Measurements from ENCODE around the gene SV2C. TPM values are rescaled to one million over a fixed set of nuclear protein-coding genes. Genes with fewer than 3 reads are reported as not detected.

The SV2C gene
- total and polyA plus RNA-seq, 4 donors: under 0.01 to 0.04 (median 0.03) TPM; not detected in 1

DNA sequence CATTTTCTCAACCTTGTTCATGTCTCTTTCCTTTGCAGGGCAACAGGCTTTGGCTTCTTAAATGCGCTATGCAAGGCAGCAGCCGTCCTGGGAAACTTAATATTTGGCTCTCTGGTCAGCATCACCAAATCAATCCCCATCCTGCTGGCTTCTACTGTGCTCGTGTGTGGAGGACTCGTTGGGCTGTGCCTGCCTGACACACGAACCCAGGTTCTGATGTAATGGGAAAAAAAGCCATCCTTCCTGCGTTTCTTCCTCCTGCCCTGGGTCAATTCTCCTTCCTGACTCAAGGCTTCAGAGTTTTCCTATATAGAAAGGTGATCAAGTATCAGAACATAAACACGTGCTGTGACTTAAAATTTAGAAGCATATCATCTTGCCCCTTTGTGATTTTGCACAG, 242.1 kb downstream of the SV2C start:
- Histone ChIP-seq H3K4me3 (ENCODE audit: low read depth in 1 of 3, low read length in 3 of 3) (no peak overlapping the region), H3K9me3 (ENCODE audit: control insufficient read depth in 4 of 4, low read length in 3 of 4) (no peaks in the 10 kb centered on the region), H3K27ac (ENCODE audit: low read depth in 1 of 2, low read length in 2 of 2) (no peak overlapping the region), H3K27me3 (ENCODE audit: control insufficient read depth in 4 of 4, insufficient read depth in 4 of 4, low read length in 3 of 4) (no peaks in the 10 kb centered on the region), H3K9ac (ENCODE audit: low read depth in 1 of 2, low read length in 2 of 2) (no peak overlapping the region), H3K36me3 (ENCODE audit: control insufficient read depth in 4 of 4, insufficient read depth in 3 of 4, low read depth in 1 of 4, low read length in 3 of 4) (no peaks in the 10 kb centered on the region), H3K4me1 (ENCODE audit: control insufficient read depth in 4 of 4, insufficient read depth in 4 of 4, low read length in 3 of 4) (no peaks in the 10 kb centered on the region)
- WGBS: 62% methylated on average over 7 of the region's 7 CpGs
- TF ChIP-seq, protein P1, sequence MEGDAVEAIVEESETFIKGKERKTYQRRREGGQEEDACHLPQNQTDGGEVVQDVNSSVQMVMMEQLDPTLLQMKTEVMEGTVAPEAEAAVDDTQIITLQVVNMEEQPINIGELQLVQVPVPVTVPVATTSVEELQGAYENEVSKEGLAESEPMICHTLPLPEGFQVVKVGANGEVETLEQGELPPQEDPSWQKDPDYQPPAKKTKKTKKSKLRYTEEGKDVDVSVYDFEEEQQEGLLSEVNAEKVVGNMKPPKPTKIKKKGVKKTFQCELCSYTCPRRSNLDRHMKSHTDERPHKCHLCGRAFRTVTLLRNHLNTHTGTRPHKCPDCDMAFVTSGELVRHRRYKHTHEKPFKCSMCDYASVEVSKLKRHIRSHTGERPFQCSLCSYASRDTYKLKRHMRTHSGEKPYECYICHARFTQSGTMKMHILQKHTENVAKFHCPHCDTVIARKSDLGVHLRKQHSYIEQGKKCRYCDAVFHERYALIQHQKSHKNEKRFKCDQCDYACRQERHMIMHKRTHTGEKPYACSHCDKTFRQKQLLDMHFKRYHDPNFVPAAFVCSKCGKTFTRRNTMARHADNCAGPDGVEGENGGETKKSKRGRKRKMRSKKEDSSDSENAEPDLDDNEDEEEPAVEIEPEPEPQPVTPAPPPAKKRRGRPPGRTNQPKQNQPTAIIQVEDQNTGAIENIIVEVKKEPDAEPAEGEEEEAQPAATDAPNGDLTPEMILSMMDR (IDR thresholded peaks at IDR 0.05; ENCODE audit: low read depth, low read length, missing input control): no peak
- TF ChIP-seq, protein P2, sequence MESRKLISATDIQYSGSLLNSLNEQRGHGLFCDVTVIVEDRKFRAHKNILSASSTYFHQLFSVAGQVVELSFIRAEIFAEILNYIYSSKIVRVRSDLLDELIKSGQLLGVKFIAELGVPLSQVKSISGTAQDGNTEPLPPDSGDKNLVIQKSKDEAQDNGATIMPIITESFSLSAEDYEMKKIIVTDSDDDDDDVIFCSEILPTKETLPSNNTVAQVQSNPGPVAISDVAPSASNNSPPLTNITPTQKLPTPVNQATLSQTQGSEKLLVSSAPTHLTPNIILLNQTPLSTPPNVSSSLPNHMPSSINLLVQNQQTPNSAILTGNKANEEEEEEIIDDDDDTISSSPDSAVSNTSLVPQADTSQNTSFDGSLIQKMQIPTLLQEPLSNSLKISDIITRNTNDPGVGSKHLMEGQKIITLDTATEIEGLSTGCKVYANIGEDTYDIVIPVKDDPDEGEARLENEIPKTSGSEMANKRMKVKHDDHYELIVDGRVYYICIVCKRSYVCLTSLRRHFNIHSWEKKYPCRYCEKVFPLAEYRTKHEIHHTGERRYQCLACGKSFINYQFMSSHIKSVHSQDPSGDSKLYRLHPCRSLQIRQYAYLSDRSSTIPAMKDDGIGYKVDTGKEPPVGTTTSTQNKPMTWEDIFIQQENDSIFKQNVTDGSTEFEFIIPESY (IDR thresholded peaks at IDR 0.05): no peak
- TF ChIP-seq HNF4G (IDR thresholded peaks at IDR 0.05) (no peak), HNF4A (conservative IDR thresholded peaks at IDR 0.05) (no peak), YY1 (IDR thresholded peaks at IDR 0.05) (no peak), RXRA (IDR thresholded peaks at IDR 0.05) (no peak), JUND (IDR thresholded peaks at IDR 0.05) (no peak), FOXA1 (IDR thresholded peaks at IDR 0.05) (no peak), NR2F2 (IDR thresholded peaks at IDR 0.05) (no peak)
- TF ChIP-seq, protein P3, sequence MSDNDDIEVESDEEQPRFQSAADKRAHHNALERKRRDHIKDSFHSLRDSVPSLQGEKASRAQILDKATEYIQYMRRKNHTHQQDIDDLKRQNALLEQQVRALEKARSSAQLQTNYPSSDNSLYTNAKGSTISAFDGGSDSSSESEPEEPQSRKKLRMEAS (IDR thresholded peaks at IDR 0.05): no peak
- TF ChIP-seq, protein P4, sequence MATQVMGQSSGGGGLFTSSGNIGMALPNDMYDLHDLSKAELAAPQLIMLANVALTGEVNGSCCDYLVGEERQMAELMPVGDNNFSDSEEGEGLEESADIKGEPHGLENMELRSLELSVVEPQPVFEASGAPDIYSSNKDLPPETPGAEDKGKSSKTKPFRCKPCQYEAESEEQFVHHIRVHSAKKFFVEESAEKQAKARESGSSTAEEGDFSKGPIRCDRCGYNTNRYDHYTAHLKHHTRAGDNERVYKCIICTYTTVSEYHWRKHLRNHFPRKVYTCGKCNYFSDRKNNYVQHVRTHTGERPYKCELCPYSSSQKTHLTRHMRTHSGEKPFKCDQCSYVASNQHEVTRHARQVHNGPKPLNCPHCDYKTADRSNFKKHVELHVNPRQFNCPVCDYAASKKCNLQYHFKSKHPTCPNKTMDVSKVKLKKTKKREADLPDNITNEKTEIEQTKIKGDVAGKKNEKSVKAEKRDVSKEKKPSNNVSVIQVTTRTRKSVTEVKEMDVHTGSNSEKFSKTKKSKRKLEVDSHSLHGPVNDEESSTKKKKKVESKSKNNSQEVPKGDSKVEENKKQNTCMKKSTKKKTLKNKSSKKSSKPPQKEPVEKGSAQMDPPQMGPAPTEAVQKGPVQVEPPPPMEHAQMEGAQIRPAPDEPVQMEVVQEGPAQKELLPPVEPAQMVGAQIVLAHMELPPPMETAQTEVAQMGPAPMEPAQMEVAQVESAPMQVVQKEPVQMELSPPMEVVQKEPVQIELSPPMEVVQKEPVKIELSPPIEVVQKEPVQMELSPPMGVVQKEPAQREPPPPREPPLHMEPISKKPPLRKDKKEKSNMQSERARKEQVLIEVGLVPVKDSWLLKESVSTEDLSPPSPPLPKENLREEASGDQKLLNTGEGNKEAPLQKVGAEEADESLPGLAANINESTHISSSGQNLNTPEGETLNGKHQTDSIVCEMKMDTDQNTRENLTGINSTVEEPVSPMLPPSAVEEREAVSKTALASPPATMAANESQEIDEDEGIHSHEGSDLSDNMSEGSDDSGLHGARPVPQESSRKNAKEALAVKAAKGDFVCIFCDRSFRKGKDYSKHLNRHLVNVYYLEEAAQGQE (IDR thresholded peaks at IDR 0.05): no peak
- no peak for DNase-seq (ENCODE audit: low spot score)

DNA sequence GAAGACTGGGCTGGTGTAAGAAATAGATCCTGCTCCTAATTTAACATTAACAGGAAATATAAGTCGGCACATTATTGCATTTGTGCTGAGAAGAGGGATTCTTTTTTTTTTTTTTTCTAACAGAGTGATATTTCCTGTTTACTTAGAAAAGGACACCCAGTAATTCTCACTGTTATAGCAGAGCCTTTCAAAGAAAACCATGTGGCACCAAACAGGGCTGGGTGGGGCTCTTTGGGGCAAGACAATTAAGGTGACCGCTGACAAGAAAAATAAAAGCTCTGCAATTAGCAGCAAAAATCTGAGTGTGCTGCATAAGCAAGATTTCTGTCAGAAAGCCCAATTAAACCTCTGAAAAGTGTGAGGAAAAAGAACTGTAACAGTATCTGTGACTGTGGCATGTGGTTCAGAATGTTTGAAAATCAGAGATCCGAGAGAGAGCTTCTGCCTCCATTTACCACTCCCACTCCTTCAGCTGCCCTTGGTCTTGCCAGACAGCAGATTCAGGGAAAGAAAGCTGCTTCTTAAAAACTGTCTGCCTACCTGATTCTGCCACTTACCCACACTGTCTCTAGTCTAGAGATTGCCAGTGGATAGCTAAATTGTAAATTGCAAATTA, 242.8 kb downstream of the SV2C start:
- H3K36me3 ChIP-seq (ENCODE audit: control insufficient read depth in 4 of 4, insufficient read depth in 3 of 4, low read depth in 1 of 4, low read length in 3 of 4): no peaks in the 10 kb centered on the region
- H3K4me3 ChIP-seq (ENCODE audit: low read depth in 1 of 3, low read length in 3 of 3): no peak overlapping the region
- WGBS: 51% methylated on average over 3 of the region's 3 CpGs
- H3K27ac ChIP-seq (ENCODE audit: low read depth in 1 of 2, low read length in 2 of 2): no peak overlapping the region
- no peaks in the 10 kb centered on the region for H3K4me1 ChIP-seq (ENCODE audit: control insufficient read depth in 4 of 4, insufficient read depth in 4 of 4, low read length in 3 of 4)
- TF ChIP-seq, protein P4 (IDR thresholded peaks at IDR 0.05): no peak
- TF ChIP-seq FOXA1 (IDR thresholded peaks at IDR 0.05): no peak
- H3K9me3 ChIP-seq (ENCODE audit: control insufficient read depth in 4 of 4, low read length in 3 of 4): no peaks in the 10 kb centered on the region
- no peak for DNase-seq (ENCODE audit: low spot score)
- H3K27me3 ChIP-seq (ENCODE audit: control insufficient read depth in 4 of 4, insufficient read depth in 4 of 4, low read length in 3 of 4): no peaks in the 10 kb centered on the region
- no peak overlapping the region for H3K9ac ChIP-seq (ENCODE audit: low read depth in 1 of 2, low read length in 2 of 2)

All from liver (tissue), 9 donors.